Neural progenitor cell (in vitro differentiated cells): ENCODE measurements around the gene RAD23B. TPM values are rescaled to one million over a fixed set of nuclear protein-coding genes. Genes with fewer than 3 reads are reported as not detected.

ENCODE experiments used
- DNase-seq: peaks from one replicate; pipeline ENCODE4 v3.0.0-alpha.2; 2016; ENCODE audit warnings: low spot score
- H2AFZ ChIP-seq: fragments of 200-600 bp; sonication (generic); replicated peaks from 2 replicates; pipeline ENCODE4 v1.6.1; 2016; ENCODE audit warnings: antibody characterized with exemption
- H3F3A ChIP-seq: fragments of 200-600 bp; sonication (generic); 2 replicates; pipeline ENCODE4 v1.6.1; 2016; ENCODE audit warnings: antibody characterized with exemption, low read depth
- H3K27ac ChIP-seq: fragments of 200-600 bp; sonication (generic); 2 replicates; pipeline ENCODE4 v1.5.1; 2016; ENCODE audit warnings: mild to moderate bottlenecking
- H3K27me3 ChIP-seq: fragments of 200-600 bp; sonication (generic); 2 replicates; pipeline ENCODE4 v1.6.1; 2016; ENCODE audit warnings: mild to moderate bottlenecking, moderate library complexity
- H3K36me3 ChIP-seq: fragments of 200-600 bp; sonication (generic); 2 replicates; pipeline ENCODE4 v1.5.1; 2016
- H3K4me1 ChIP-seq: fragments of 200-600 bp; sonication (generic); 2 replicates; pipeline ENCODE4 v1.6.1; 2016; ENCODE audit warnings: mixed run types
- H3K4me2 ChIP-seq: fragments of 200-600 bp; sonication (generic); 2 replicates; pipeline ENCODE4 v1.6.1; 2016
- H3K4me3 ChIP-seq: fragments of 200-600 bp; sonication (generic); 2 replicates; pipeline ENCODE4 v1.5.1; 2016
- H3K79me2 ChIP-seq: fragments of 200-600 bp; sonication (generic); 2 replicates; pipeline ENCODE4 v1.6.1; 2016; ENCODE audit warnings: low read depth
- H3K9ac ChIP-seq: fragments of 200-600 bp; sonication (generic); 2 replicates; pipeline ENCODE4 v1.6.1; 2016
- H3K9me3 ChIP-seq: fragments of 200-600 bp; sonication (generic); 2 replicates; pipeline ENCODE4 v1.5.1; 2016; ENCODE audit warnings: low read depth
- H4K20me1 ChIP-seq: fragments of 200-600 bp; sonication (generic); 2 replicates; pipeline ENCODE4 v1.6.1; 2016; ENCODE audit warnings: low read depth
- H3K27ac Mint-ChIP-seq: 3 replicates; pipeline ENCODE4 v1.8.0; 2021; ENCODE audit warnings: mixed read lengths
- H3K27me3 Mint-ChIP-seq: 2 replicates; pipeline ENCODE4 v1.8.0; 2022; ENCODE audit warnings: low read depth, mild to moderate bottlenecking, inconsistent platforms, moderate library complexity, mixed read lengths; ENCODE audit not compliant: insufficient read depth
- H3K36me3 Mint-ChIP-seq: 3 replicates; pipeline ENCODE4 v1.8.0; 2021; ENCODE audit warnings: mixed read lengths
- H3K4me1 Mint-ChIP-seq: 3 replicates; pipeline ENCODE4 v1.8.0; 2021; ENCODE audit warnings: mixed read lengths
- H3K4me3 Mint-ChIP-seq: 3 replicates; pipeline ENCODE4 v1.8.0; 2021; ENCODE audit warnings: mild to moderate bottlenecking, moderate library complexity, mixed read lengths
- H3K9me3 Mint-ChIP-seq: 3 replicates; pipeline ENCODE4 v1.8.0; 2020; ENCODE audit warnings: mixed read lengths
- CTCF ChIP-seq: fragments of 200-600 bp; sonication (generic); IDR thresholded peaks from 2 replicates; pipeline ENCODE4 v1.5.1; 2017; ENCODE audit warnings: antibody characterized with exemption, mild to moderate bottlenecking
- EZH2 ChIP-seq: fragments of 200-600 bp; sonication (generic); IDR thresholded peaks from 2 replicates; pipeline ENCODE4 v1.6.1; 2017; ENCODE audit warnings: antibody characterized with exemption, mild to moderate bottlenecking, moderate library complexity
- EZH2phosphoT487 ChIP-seq: fragments of 200-600 bp; sonication (generic); IDR thresholded peaks from 2 replicates; pipeline ENCODE4 v1.6.1; 2017; ENCODE audit warnings: antibody characterized with exemption
- total RNA-seq: library from RNA; depleted of rRNA; stranded (reverse); fragments of >200 nt; gene quantifications from 2 replicates; pipeline ENCODE4 v1.2.3, GENCODE V29; 2015; ENCODE audit warnings: low replicate concordance

Gene RAD23B
- total RNA-seq, 1 donor from 2014 or later: 178 TPM

DNA sequence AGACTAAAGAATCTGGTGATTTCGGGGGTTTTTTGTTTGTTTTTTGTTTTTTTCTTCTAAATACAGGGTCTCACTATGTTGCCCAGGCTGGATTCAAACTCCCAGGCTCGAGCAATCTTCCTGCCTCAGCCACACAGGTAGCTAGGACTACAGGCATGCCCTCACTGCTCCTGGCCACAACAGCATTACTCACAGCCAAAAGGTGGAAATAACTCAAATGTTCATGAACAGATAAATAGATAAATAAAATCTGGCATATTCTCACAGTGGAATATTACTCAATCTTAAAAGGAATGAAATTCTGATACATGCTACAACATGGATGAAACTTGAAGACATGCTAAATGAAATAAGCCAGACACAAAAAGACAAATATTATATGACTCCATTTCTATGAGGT, 19.8 kb upstream of the RAD23B start:
- no peaks in the 10 kb centered on the region for H4K20me1 ChIP-seq
- no peak overlapping the region for H3K9ac ChIP-seq
- H3K4me1 ChIP-seq: peaks cover 18% of the 10 kb centered on the region
- H3K27ac Mint-ChIP-seq: no peak overlapping the region
- TF ChIP-seq CTCF: no peak
- no peak for TF ChIP-seq EZH2phosphoT487
- TF ChIP-seq EZH2: no peak
- H3K4me2 ChIP-seq: no peak overlapping the region
- no peaks in the 10 kb centered on the region for H3K9me3 ChIP-seq
- no peaks in the 10 kb centered on the region for H3K36me3 Mint-ChIP-seq
- H3K4me3 ChIP-seq: no peak overlapping the region
- H3K79me2 ChIP-seq: no peaks in the 10 kb centered on the region
- H2AFZ ChIP-seq: no peak overlapping the region
- H3K27me3 Mint-ChIP-seq: no peaks in the 10 kb centered on the region
- peaks cover 17% of the 10 kb centered on the region for H3F3A ChIP-seq
- no peak for DNase-seq
- H3K27ac ChIP-seq: no peak overlapping the region
- H3K36me3 ChIP-seq: no peaks in the 10 kb centered on the region
- H3K4me1 Mint-ChIP-seq: peaks cover 14% of the 10 kb centered on the region
- no peak overlapping the region for H3K4me3 Mint-ChIP-seq
- H3K27me3 ChIP-seq: no peaks in the 10 kb centered on the region
- peaks cover 12% of the 10 kb centered on the region for H3K9me3 Mint-ChIP-seq

- Histone ChIP-seq H3K4me3 (no peak overlapping the region), H3K4me2 (no peak overlapping the region), H3K27ac (no peak overlapping the region), H3K9me3 (no peaks in the 10 kb centered on the region), H4K20me1 (no peaks in the 10 kb centered on the region), H3K36me3 (no peaks in the 10 kb centered on the region), H3K4me1 (no peaks in the 10 kb centered on the region), H3K79me2 (no peaks in the 10 kb centered on the region), H3K9ac (no peak overlapping the region), H2AFZ (no peak overlapping the region), H3F3A (no peaks in the 10 kb centered on the region), H3K27me3 (no peaks in the 10 kb centered on the region)
- Mint-ChIP-seq H3K4me1 (no peaks in the 10 kb centered on the region), H3K27ac (no peak overlapping the region), H3K36me3 (no peaks in the 10 kb centered on the region), H3K4me3 (no peak overlapping the region), H3K9me3 (peaks cover 9% of the 10 kb centered on the region), H3K27me3 (no peaks in the 10 kb centered on the region)
- DNase-seq: no peak
- TF ChIP-seq EZH2: no peak
- no peak for TF ChIP-seq EZH2phosphoT487
- no peak for TF ChIP-seq CTCF
Measured at GRCh38 chr9:107266624-107267368, 16.3 kb upstream of the RAD23B start.

DNA sequence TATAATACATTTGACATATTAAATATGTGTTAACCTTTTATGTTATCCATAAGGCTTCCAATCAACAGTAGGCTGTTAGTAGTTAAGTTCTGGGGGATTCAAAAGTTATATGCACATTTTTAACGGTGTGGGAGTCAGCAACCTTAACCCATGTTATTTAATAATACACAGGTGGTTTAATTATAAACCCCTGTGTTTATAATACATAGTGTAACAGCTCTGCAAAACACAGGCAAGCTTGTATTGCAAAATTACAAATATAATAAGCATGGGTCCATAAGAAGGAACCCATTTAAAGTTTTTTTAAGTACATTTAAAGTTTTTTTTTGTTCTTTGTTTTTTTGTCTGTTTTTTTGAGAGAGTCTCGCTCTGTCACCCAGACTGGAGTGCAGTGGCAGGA, 14.5 kb upstream of the RAD23B start:
- Mint-ChIP-seq H3K36me3 (no peaks in the 10 kb centered on the region), H3K27me3 (no peaks in the 10 kb centered on the region), H3K9me3 (peaks cover 9% of the 10 kb centered on the region), H3K27ac (no peak overlapping the region), H3K4me3 (no peak overlapping the region), H3K4me1 (no peaks in the 10 kb centered on the region)
- no peak overlapping the region for H3K9ac ChIP-seq
- H3K9me3 ChIP-seq: no peaks in the 10 kb centered on the region
- H3K4me2 ChIP-seq: no peak overlapping the region
- H3K4me3 ChIP-seq: no peak overlapping the region
- no peak overlapping the region for H2AFZ ChIP-seq
- no peaks in the 10 kb centered on the region for H4K20me1 ChIP-seq
- no peak overlapping the region for H3K27ac ChIP-seq
- no peaks in the 10 kb centered on the region for H3K36me3 ChIP-seq
- H3K27me3 ChIP-seq: no peaks in the 10 kb centered on the region
- TF ChIP-seq EZH2phosphoT487 (no peak), CTCF (no peak), EZH2 (no peak)
- no peaks in the 10 kb centered on the region for H3K79me2 ChIP-seq
- H3F3A ChIP-seq: no peaks in the 10 kb centered on the region
- H3K4me1 ChIP-seq: no peaks in the 10 kb centered on the region
- DNase-seq: no peak
